ENCODE data around the gene DGKB.

DGKB gene

DNA sequence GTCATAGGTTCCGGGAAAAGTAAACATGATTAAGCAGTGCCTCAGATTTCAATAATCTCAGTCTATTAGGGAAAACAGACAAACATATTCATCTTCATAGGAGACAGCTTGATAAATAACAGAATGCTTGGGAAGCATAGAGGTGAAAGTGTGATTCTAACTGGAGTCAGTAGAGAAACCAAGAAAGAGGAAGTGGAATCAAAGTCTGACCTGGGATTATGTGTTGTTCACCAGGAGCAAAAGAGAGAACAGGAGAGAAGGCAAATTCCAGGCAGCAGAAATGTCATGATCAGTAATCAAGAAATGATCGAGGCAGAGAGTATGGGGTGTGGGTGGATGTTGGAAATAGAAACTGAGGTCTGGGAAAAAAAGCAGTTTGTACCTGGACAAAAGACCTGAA lies 43.7 kb downstream of the DGKB start:
- DNase-seq = no peak

DNA sequence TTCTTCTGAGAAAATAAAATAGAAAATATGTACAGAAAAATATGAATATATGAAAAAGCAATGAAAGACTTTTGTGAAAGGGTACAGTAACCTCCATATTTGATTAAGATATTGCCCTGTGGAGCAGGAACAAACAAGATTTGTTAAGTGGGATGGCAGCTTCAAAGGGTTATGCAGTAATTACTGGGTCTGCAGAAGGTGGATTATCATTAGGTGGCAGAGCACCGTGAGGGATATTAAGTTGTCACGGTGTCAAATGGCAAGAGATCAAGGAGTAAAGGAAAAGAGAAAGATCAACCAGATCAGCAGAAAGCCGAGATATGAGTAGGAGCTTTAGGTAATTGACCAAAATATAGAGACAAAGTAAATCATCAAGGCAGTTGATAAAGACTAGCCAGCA lies 44.1 kb downstream of the DGKB start:
- no peak for DNase-seq

GRCh38 chr7:14855033-14855794 lies 47.3 kb downstream of the DGKB start:
- DNase-seq = no peak

DNA sequence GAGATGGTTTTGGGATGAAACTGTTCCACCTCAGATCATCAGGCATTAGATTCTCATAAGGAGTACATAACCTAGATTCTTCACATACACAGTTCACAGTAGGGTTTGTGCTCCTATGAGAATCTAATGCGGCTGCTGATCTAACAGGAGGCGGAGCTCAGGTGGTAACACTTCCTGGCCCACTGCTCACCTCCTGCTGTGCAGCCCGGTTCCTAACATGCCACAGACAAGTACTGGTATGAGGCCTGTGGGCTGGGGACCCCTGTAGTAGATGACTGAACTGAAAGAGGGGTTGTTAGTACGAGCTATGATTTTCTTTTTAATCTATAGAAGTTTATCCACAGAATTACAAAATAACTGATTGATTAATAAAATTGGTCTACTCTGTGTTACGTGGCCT lies 48.1 kb downstream of the DGKB start:
- no peak for DNase-seq

- no peak for DNase-seq
Measured at GRCh38 chr7:14851610-14852009, 50.9 kb downstream of the DGKB start.

DNA sequence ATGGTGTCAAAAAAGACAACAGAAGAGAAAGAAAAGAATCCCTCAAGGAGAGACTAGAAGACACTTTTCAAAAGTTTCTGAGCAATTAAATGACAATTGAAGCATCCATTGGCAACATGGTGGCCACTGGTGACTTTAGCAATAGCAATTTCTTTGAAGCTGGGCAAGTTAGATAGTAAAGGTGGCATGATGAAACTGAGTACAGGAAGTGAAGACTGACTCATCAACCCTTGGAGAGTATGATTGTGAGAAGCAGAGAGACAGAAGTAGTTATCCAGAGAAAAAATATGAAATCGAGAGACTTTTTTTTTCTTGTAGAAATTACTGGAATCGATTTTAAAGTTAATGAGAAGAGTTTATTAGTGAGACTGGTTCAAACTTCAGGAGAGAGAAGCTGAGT lies 52.5 kb downstream of the DGKB start:
- DNase-seq = no peak

GRCh38 chr7:14846405-14846804 lies 56.1 kb downstream of the DGKB start:
- DNase-seq = no peak

DNA sequence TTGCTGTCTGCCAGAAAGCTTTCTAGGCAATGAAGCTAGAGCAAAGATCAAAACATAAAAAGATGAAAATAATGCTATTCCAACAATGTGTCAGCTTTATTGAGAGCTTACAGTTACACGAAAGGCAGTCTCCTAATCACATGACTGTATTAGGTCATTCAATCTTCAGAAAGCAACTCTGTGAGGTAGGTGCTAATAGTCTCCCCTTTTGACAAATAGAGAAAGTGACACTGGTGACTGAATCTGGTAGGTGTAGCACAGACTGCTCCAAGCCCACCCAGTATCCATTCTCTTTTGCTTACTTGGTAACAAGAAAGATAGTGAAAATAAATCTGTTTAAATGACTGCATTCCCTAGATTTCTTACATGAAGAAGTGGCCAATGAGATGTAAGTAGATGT lies 58.8 kb downstream of the DGKB start:
- no peak for DNase-seq

- DNase-seq = no peak
Measured at GRCh38 chr7:14842523-14842922, 60.0 kb downstream of the DGKB start.

- no peak for DNase-seq
Measured at GRCh38 chr7:14841869-14842268, 60.7 kb downstream of the DGKB start.

DNA sequence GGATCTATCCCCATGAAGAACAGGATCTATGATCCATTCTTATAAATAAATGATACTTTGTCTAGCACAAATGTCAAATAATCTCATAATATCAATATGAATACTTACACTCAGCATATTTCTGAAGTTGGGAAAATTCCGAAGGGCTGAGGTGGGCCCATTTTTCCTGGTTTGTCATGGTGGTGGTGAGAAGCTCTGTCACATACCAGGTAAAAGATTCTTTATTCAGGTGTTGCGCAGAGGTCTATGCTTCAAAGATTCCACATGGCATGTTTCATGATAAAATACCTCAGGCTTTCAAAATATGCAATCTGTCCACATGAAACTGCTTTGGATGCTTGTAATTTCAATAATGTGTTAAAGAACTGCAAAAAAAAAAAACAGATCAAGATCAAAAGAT lies 61.5 kb downstream of the DGKB start:
- DNase-seq = no peak

DNA sequence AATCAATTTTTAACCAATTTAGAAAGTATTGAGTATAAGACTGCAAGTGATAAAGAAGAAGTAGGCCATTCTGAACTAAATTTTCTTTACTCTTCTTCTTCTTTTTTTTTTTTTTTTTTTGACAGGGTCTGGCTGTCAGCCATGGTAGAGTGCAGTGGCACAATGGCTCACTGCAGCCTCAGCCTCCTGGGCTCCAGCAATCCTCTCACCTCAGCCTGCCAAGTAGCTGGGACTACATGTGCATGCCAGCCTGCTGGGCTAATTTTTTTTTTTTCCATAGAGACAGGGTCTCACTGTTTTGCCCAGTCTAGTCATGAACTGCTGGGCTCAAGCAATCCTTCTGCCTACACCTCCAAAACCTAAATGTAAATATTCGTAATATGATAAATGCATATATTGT lies 63.2 kb downstream of the DGKB start:
- no peak for DNase-seq

DNA sequence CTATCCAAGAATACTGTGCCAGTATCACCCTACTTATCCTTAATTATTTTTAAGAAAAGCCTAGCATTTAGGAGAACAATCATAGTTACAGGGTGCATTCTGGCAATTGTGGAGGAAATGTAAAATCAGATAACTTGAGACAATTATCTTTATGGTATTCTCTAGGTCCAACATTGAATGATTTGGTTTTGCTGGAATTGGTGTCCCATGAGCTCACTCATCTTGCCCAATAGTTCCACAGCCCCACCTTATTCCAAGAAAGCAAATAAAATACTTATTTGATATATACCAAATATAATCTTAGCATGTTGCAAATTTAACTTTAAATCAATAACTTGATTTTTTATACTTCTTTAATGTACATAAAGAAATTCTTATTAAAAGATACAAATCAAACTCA lies 65.3 kb downstream of the DGKB start:
- DNase-seq = no peak

DNA sequence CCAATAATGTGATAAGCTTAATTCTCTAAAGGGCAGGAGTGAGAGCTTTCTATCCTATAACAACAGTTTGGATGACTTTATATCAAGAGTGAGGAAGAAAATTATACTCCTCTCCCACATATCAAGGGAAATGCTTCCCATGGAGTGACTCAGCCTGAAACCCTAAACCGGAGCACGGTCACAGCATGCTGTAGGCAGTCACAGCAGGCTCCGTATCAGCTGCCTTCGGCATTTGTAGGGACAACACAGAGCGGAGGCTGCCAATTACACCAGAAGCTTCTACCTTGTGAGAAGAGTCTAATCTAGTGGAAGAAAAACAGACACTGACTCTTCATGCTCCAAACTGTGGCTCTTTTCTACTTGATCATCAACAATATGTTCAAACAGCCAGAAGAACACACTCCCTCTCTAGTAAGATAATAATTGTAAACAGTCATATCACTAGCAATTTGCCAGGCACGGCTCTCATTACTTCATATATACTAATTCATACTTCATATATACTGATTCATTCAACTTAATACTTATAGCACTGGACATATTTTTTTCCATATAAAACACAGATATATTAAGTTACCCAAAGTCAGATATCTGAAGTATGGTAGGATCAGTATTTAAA lies 65.9 kb downstream of the DGKB start:
- DNase-seq = no peak

- DNase-seq = no peak
Measured at GRCh38 chr7:14836006-14836405, 66.5 kb downstream of the DGKB start.

DNA sequence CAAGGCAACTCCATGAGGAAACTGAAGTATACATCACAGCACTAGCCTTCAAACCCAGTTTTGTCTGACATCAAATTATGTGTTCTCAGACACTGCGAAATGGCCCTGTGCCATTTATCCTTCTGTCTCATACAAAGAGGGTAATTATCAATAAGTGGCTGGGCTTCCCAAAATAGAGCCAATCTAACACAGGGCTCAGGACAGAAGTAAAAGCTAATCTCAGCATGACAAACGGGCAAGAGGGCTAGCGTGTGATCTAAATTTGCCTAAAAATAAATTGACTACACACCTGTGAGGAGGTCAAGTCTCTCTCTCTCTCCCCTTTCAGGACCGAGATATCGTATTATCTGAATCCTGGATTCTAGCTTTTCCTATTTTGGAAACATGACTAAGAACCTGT lies 67.2 kb downstream of the DGKB start:
- no peak for DNase-seq

GRCh38 chr7:14834883-14835282 lies 67.7 kb downstream of the DGKB start:
- DNase-seq = no peak

DNA sequence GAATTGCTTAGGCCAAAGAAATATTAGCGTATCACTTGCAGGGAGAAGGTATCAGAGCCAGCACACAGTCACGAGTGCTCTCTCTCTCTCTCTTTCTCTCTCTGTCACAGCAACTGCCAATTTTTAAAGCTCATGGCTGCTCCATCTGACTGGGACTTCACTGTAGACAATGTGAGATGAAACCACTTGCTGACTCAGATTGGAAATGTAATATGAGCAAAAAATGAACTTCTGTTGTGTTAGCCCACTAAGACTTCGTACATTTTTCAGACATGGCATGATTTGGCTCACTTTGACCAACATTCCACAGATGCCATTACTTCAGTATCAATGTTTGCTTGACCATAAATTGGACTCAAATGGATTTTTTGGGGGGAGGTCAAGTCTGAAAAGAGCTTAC lies 68.1 kb downstream of the DGKB start:
- no peak for DNase-seq

DNA sequence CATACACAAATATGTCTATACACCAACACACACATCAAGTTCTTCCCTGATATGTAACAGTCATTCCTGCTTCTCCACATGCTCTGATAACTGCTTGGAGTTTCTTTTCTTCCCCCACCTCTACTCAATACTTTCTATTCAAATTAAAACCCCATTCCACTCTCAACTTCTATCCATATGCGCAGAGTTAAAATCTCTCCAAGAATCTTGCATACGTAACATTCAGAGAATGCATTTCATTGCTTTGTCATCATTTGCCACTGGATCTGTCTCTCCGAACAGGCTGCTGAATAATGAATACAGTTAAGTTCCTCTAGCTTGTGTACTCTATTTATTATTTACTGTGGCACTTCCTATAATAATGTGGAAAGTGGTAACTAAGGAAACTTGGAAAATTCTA lies 68.8 kb downstream of the DGKB start:
- no peak for DNase-seq

DNA sequence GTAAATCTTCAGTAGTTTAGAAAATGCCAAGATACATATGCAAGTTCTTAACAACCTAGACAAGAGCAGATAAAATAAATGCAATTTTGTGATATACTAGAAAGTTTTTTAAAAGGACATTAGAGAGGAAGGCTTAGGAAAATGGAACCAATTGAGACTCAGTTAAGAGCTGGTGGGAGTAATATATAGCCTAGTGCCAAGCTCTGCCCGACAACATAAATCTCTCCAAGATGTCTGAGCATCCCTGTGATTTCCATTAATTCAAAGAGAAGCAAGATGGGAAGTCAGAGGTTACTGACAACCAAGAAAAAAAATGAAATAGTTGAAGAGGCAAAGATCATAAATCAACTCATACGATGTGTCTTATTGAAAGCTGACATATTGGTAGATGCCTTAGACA lies 74.5 kb downstream of the DGKB start:
- DNase-seq = no peak

DNA sequence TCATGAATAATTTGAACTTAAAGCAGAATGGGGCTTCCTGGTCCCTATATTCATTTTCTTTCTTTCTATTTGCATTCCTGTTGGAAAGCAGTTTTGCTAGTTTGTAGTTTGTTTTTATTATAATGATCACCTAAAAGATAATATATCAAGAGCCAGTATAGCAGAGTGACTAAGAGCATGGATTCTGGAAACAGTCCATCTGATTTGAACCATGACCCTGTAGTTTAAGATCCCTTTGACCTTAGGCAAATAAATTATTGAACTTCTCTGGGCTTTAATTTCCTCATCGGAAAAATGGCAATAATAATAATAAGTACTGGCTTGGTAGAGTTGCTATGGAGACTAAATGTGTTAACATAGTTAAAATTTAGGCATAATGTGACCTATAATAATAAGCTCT lies 76.1 kb downstream of the DGKB start:
- no peak for DNase-seq

- DNase-seq = no peak
Measured at GRCh38 chr7:14825912-14826311, 76.6 kb downstream of the DGKB start.

GRCh38 chr7:14822481-14822854 lies 80.1 kb downstream of the DGKB start:
- no peak for DNase-seq

DNA sequence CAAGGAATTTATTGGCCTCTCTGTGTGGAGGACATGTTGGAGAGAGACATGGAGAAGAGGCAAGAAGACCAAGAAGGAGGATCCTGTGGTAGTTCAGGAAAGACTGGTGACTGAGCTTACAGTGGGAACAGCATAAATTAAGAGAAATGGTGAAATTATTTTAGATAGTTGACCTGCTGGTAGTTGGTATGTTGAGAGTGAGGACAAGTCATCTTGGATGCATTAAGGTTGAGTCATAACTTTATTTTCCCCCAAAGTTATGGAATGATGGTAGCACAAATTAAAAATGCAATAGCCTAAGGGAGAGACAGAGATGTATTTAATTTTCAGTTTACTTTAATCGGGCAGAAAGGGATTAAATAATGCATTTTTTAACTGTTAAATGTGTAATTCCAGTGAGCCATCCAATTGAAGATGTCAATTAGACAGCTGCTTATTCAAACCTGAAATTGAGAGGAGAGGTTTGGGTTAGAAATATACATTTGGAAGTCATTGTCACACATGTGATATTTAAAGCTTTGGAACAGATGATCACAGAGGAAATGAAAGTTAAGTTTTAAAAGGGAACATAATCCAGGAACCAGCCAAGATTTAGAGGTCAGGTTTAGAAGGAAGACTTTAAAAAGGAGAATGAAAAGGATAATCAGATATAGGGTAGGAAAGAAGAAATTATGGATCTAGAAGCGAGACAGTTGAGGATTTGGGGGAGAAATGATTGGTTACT lies 80.6 kb downstream of the DGKB start:
- no peak for DNase-seq

Data from CD4-positive, alpha-beta T cell treated with Interleukin-12 subunit alpha and Interleukin-12 subunit beta, for 1 hour (primary cell).